Measurements from ENCODE around the gene CDK19. TPM values are rescaled to one million over a fixed set of nuclear protein-coding genes. Genes with fewer than 3 reads are reported as not detected.

CDK19 gene
- 6.5 and 9.1 TPM in 2 replicates for polyA plus RNA-seq (2012; rRNA removed)
- polyA plus RNA-seq (2012; cell fraction: cytosol; rRNA removed): 9.2 and 10.0 TPM in 2 replicates
- polyA plus RNA-seq (2012; cell fraction: nucleus; rRNA removed): 4.2 and 8.2 TPM in 2 replicates

- H3K4me1 ChIP-seq (ENCODE audit: control insufficient read depth in 1 of 2, insufficient read depth in 2 of 2, low read depth in 1 of 2, low read length in 1 of 2): peaks cover 0 to 6% of the 10 kb centered on the region in 2 experiments; a peak in 3 of 4 replicates
- H2AFZ ChIP-seq (ENCODE audit: low read depth): peak within 1 kb of the TSS; percentile 86
- no peaks in the 10 kb centered on the region for H3F3A ChIP-seq (replicated peaks; ENCODE audit: insufficient read depth)
- peak within 1 kb of the TSS; percentile 85 for H3K9ac ChIP-seq
- H3K27me3 ChIP-seq (ENCODE audit: insufficient read depth): no peaks in the 10 kb centered on the region
- DNase-seq: peak; percentile 93
- no peaks in the 10 kb centered on the region for H3K9me3 ChIP-seq
- peak within 1 kb of the TSS; percentile 97 to 99 for H3K27ac ChIP-seq (ENCODE audit: low read depth in 2 of 2, low read length in 1 of 2)
- peak within 1 kb of the TSS; percentile 79 to 95 for H3K4me3 ChIP-seq (ENCODE audit: low read depth in 2 of 2, low read length in 1 of 2)
- no peaks in the 10 kb centered on the region for H3K9me2 ChIP-seq
- H3K36me3 ChIP-seq (replicated peaks in 1 of 2; ENCODE audit: control insufficient read depth in 1 of 2, insufficient read depth in 2 of 2, low read length in 1 of 2): no peaks in the 10 kb centered on the region
- POLR2A ChIA-PET: interaction anchor here (0.6 to 3.8 kb wide), 9 partner anchors 10 to 297 kb away, joined by 3 to 91 read pairs (median 4); partner anchors contain the start of genes AMD1 and GTF3C6
- CTCF ChIA-PET: interaction anchor here (0.9 to 2.4 kb wide), 3 partner anchors 63 to 137 kb away, joined by 3 to 8 read pairs (median 4); no protein-coding TSS in a partner anchor
- peak within 1 kb of the TSS; percentile 88 for H3K4me2 ChIP-seq
- H4K20me1 ChIP-seq (ENCODE audit: insufficient read depth): peaks cover 21% of the 10 kb centered on the region; the same call in 1 of the 2 replicates
- peaks cover 43% of the 10 kb centered on the region for H3K79me2 ChIP-seq (ENCODE audit: insufficient read depth)
- WGBS (ENCODE audit: low lambda C conversion rate): under 1% methylated on average over 27 of the region's 48 CpGs
- TF ChIP-seq IRF3 (IDR thresholded peaks at IDR 0.05; ENCODE audit: low read depth, low read length) (peak; percentile 42; the same call in 1 of the 2 replicates), MEF2A (IDR thresholded peaks at IDR 0.05; ENCODE audit: borderline replicate concordance, low read depth) (no peak), EZH2phosphoT487 (IDR thresholded peaks at IDR 0.05; ENCODE audit: borderline replicate concordance, low read depth) (no peak), REST (IDR thresholded peaks at IDR 0.05; ENCODE audit: low read depth, low read length) (no peak), CTCF (IDR thresholded peaks at IDR 0.05) (no peak), ZBTB33 (IDR thresholded peaks at IDR 0.05; ENCODE audit: borderline replicate concordance, low read depth) (no peak), USF2 (IDR thresholded peaks at IDR 0.05; ENCODE audit: borderline replicate concordance, low read depth, low read length) (peak; percentile 19; the same call in 1 of the 2 replicates), FOXM1 (IDR thresholded peaks at IDR 0.05; ENCODE audit: low read depth) (peak; percentile 88), GABPA (IDR thresholded peaks at IDR 0.05; ENCODE audit: low read depth) (peak; percentile 46), TCF12 (IDR thresholded peaks at IDR 0.05) (no peak; the same call in 1 of the 2 replicates), FOSL2 (IDR thresholded peaks at IDR 0.05; ENCODE audit: borderline replicate concordance, low read depth) (no peak), PBX3 (IDR thresholded peaks at IDR 0.05) (peak; percentile 84), YY1 (IDR thresholded peaks at IDR 0.05; ENCODE audit: low read depth) (no peak), SMC3 (IDR thresholded peaks at IDR 0.05; ENCODE audit: low read depth, low read length) (no peak), USF1 (IDR thresholded peaks at IDR 0.05; ENCODE audit: borderline replicate concordance, low read depth) (no peak), NFIC (IDR thresholded peaks at IDR 0.05; ENCODE audit: borderline replicate concordance) (0 out of 2 replicates have a peak, but pooled peaks have one; percentile 13), ELF1 (IDR thresholded peaks at IDR 0.05) (peak; percentile 78)
Measured at GRCh38 chr6:110815411-110816409, at the start of gene CDK19. Gene CDK19, minus strand, starts transcription at chr6:110815469. Its CDS starts 333 bp downstream, at chr6:110815136.

Measured in SK-N-SH (cell line).